HCT116 (cell line): ENCODE results near the gene CDC45.
"Not testable (repeated sequence)": the region's sequence is repeated elsewhere in the genome, so short reads cannot be mapped to it uniquely, and the experiment has no call there.

Experiments
- EZH2 ChIP-seq: fragments of 200-600 bp; sonication (generic); IDR thresholded peaks from 2 replicates; pipeline ENCODE4 v1.6.1; 2017; ENCODE audit warnings: antibody characterized with exemption, mixed run types
- POLR2A ChIP-seq: IDR thresholded peaks from 2 replicates; pipeline ENCODE4 v1.7.0; 2011; ENCODE audit warnings: borderline replicate concordance; ENCODE audit not compliant: insufficient read depth, insufficient read length; ENCODE audit errors: extremely low read depth

GRCh38 chr22:19436444-19437161 lies 43.1 kb upstream of the CDC45 start:
- not testable (repeated sequence) for TF ChIP-seq EZH2, POLR2A
